HL-60 (cell line): Measurements from ENCODE around the gene SASH1.

Experiments
- DNase-seq, 2 experiments: peaks; one replicate each; pipeline ENCODE4 v3.0.0-alpha.2; 2010 to 2020; ENCODE audit warnings: low read depth in 1 of 2, low spot score in 1 of 2
- H3K27ac ChIP-seq: fragments of 250-450 bp; sonication (Bioruptor Pico); replicated peaks from 2 replicates; pipeline ENCODE4 v1.5.1; 2020; ENCODE audit warnings: mild to moderate bottlenecking, moderate library complexity
- H3K27me3 ChIP-seq: fragments of 250-450 bp; sonication (Bioruptor Pico); 2 replicates; pipeline ENCODE4 v1.5.1; 2021; ENCODE audit warnings: mild to moderate bottlenecking, moderate library complexity; ENCODE audit not compliant: insufficient read depth, poor library complexity, severe bottlenecking
- H3K4me3 ChIP-seq: replicated peaks from 2 replicates; pipeline ENCODE4 v1.5.1; 2011; ENCODE audit warnings: mild to moderate bottlenecking, control low read depth, low read length; ENCODE audit not compliant: insufficient read depth
- CTCF ChIP-seq: IDR thresholded peaks from one replicate; pipeline ENCODE4 v1.5.1; 2011; ENCODE audit warnings: low read length, control low read depth, inconsistent platforms; ENCODE audit not compliant: insufficient read depth
- GABPA ChIP-seq: IDR thresholded peaks from 2 replicates; pipeline ENCODE4 v1.6.1; 2012; ENCODE audit warnings: low read depth
- POLR2AphosphoS5 ChIP-seq: IDR thresholded peaks from 2 replicates; pipeline ENCODE4 v1.6.1; 2012; ENCODE audit warnings: low read depth
- REST ChIP-seq: IDR thresholded peaks from 2 replicates; pipeline ENCODE4 v1.6.1; 2012; ENCODE audit warnings: low read depth; ENCODE audit not compliant: insufficient replicate concordance
- SPI1 ChIP-seq: IDR thresholded peaks from 2 replicates; pipeline ENCODE4 v1.6.1; 2012; ENCODE audit warnings: low read depth, mild to moderate bottlenecking, borderline replicate concordance

SASH1 gene

GRCh38 chr6:148525453-148525852 lies 182.8 kb downstream of the SASH1 start:
- DNase-seq = no peak
- TF ChIP-seq POLR2AphosphoS5 = no peak
- no peak for TF ChIP-seq REST
- no peak for TF ChIP-seq GABPA
- TF ChIP-seq CTCF = no peak
- no peak for TF ChIP-seq SPI1
- no peak overlapping the region for H3K4me3 ChIP-seq
- no peaks in the 10 kb centered on the region for H3K27me3 ChIP-seq
- H3K27ac ChIP-seq = no peak overlapping the region

- Histone ChIP-seq H3K27ac (no peak overlapping the region), H3K4me3 (no peak overlapping the region), H3K27me3 (no peaks in the 10 kb centered on the region)
- no peak for TF ChIP-seq CTCF
- TF ChIP-seq REST = no peak
- TF ChIP-seq GABPA = no peak
- no peak for TF ChIP-seq SPI1
- TF ChIP-seq POLR2AphosphoS5 = no peak
- DNase-seq = no peak
Measured at GRCh38 chr6:148526145-148526544, 183.5 kb downstream of the SASH1 start.

GRCh38 chr6:148528292-148528691 lies 185.7 kb downstream of the SASH1 start:
- Histone ChIP-seq H3K4me3 (no peak overlapping the region), H3K27ac (no peak overlapping the region), H3K27me3 (no peaks in the 10 kb centered on the region)
- no peak for DNase-seq
- TF ChIP-seq REST = no peak
- no peak for TF ChIP-seq CTCF
- TF ChIP-seq POLR2AphosphoS5 = no peak
